GM13976 (cell line): Measurements from ENCODE around the gene EFHC1.

ENCODE experiments used
- DNase-seq: peaks from one replicate; pipeline ENCODE4 v3.0.0; 2012; ENCODE audit warnings: low spot score
- in situ Hi-C: fragments of 300-500 bp; cut with MboI; formaldehyde crosslinking; loops from one replicate; pipeline ENCODE4 v1.12.0; 2022; ENCODE audit warnings: low sequenced_read_pairs, mixed read lengths, inconsistent platforms; ENCODE audit not compliant: unreplicated experiment
- TF ChIP-seq, protein P1 (sequence below): IDR thresholded peaks from 2 replicates; pipeline ENCODE4 v1.5.1; 2012; ENCODE audit warnings: borderline replicate concordance, mild to moderate bottlenecking; ENCODE audit not compliant: insufficient read depth; ENCODE audit errors: extremely low read depth, missing control alignments, control extremely low read depth

EFHC1 gene

GRCh38 chr6:52549428-52549827 lies 129.3 kb downstream of the EFHC1 start:
- in situ Hi-C loops: no loop called here
- TF ChIP-seq, protein P1, sequence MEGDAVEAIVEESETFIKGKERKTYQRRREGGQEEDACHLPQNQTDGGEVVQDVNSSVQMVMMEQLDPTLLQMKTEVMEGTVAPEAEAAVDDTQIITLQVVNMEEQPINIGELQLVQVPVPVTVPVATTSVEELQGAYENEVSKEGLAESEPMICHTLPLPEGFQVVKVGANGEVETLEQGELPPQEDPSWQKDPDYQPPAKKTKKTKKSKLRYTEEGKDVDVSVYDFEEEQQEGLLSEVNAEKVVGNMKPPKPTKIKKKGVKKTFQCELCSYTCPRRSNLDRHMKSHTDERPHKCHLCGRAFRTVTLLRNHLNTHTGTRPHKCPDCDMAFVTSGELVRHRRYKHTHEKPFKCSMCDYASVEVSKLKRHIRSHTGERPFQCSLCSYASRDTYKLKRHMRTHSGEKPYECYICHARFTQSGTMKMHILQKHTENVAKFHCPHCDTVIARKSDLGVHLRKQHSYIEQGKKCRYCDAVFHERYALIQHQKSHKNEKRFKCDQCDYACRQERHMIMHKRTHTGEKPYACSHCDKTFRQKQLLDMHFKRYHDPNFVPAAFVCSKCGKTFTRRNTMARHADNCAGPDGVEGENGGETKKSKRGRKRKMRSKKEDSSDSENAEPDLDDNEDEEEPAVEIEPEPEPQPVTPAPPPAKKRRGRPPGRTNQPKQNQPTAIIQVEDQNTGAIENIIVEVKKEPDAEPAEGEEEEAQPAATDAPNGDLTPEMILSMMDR: no peak
- no peak for DNase-seq

- no peak for DNase-seq
- TF ChIP-seq, protein P1: no peak
- in situ Hi-C loops: no loop called here
Observed at GRCh38 chr6:52550014-52550575, 130.0 kb downstream of the EFHC1 start.

DNA sequence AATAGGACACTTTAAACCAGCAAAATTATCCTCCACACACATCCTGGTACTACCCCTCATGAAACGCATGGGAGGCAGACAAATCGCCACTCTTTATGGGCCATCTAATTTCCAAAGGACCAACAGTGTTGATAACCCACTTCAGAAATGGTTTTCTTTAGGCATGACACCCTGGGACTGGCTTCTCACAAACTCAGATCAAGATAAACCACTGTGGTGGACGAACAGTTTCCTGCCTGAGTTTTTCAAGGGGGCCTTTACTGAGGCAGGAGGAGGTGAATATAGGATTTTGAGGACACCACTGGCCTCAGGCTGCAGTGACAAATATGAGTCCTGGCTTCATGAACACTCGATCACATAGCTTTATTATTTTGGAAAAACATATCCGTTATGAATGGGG lies 130.7 kb downstream of the EFHC1 start:
- TF ChIP-seq, protein P1: no peak
- DNase-seq: no peak
- in situ Hi-C loops: no loop called here

GRCh38 chr6:52551483-52552277 lies 131.5 kb downstream of the EFHC1 start:
- DNase-seq: no peak
- in situ Hi-C loops: no loop called here

GRCh38 chr6:52552278-52552643 lies 132.1 kb downstream of the EFHC1 start:
- peak; percentile 41 for DNase-seq
- in situ Hi-C loops: no loop called here
- TF ChIP-seq, protein P1: no peak

More at GRCh38 chr6:52551483-52552277, 131.5 kb downstream of the EFHC1 start:
- TF ChIP-seq, protein P1: no peak

- DNase-seq: no peak
- in situ Hi-C loops: no loop called here
Observed at GRCh38 chr6:52553158-52553557, 133.0 kb downstream of the EFHC1 start.

More at GRCh38 chr6:52553158-52553557, 133.0 kb downstream of the EFHC1 start:
- TF ChIP-seq, protein P1: no peak
